Epithelial cell of esophagus (primary cell): Measurements from ENCODE around the gene DSP.

ENCODE experiments used
- DNase-seq: peaks from one replicate; pipeline ENCODE4 v3.0.0; 2010; ENCODE audit warnings: low read depth
- H3K4me3 ChIP-seq: 2 replicates; pipeline ENCODE4 v1.5.1; 2011; ENCODE audit warnings: mild to moderate bottlenecking, low read length, control low read depth
- TF ChIP-seq, protein P1 (sequence below): IDR thresholded peaks from 2 replicates; pipeline ENCODE4 v1.5.1; 2011; ENCODE audit warnings: low read depth, mild to moderate bottlenecking, low read length, control low read depth, inconsistent platforms; ENCODE audit not compliant: insufficient read depth; ENCODE audit errors: missing control alignments

DSP gene

DNA sequence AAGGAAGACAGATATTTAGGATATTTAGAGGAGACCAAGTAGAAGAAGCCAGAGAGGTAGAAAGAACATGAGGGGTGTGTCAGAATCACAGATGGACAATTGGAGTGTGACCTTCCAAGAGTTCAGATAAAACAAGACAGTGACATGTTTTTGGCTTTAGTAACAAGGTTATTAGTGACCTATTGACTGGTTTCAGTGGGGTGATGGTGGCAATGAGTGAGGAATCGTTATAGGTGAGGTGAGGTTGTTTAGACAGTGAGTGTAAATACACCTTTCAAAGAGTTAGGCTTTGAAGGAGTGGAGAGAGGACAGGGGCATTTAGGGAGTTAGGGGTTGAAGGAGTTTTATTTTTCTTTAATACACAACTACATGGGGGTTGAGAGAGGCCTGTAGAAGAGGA is 51.8 kb downstream of the DSP start:
- DNase-seq, result no peak
- H3K4me3 ChIP-seq, result no peak overlapping the region
- TF ChIP-seq, protein P1, sequence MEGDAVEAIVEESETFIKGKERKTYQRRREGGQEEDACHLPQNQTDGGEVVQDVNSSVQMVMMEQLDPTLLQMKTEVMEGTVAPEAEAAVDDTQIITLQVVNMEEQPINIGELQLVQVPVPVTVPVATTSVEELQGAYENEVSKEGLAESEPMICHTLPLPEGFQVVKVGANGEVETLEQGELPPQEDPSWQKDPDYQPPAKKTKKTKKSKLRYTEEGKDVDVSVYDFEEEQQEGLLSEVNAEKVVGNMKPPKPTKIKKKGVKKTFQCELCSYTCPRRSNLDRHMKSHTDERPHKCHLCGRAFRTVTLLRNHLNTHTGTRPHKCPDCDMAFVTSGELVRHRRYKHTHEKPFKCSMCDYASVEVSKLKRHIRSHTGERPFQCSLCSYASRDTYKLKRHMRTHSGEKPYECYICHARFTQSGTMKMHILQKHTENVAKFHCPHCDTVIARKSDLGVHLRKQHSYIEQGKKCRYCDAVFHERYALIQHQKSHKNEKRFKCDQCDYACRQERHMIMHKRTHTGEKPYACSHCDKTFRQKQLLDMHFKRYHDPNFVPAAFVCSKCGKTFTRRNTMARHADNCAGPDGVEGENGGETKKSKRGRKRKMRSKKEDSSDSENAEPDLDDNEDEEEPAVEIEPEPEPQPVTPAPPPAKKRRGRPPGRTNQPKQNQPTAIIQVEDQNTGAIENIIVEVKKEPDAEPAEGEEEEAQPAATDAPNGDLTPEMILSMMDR, result no peak

DNA sequence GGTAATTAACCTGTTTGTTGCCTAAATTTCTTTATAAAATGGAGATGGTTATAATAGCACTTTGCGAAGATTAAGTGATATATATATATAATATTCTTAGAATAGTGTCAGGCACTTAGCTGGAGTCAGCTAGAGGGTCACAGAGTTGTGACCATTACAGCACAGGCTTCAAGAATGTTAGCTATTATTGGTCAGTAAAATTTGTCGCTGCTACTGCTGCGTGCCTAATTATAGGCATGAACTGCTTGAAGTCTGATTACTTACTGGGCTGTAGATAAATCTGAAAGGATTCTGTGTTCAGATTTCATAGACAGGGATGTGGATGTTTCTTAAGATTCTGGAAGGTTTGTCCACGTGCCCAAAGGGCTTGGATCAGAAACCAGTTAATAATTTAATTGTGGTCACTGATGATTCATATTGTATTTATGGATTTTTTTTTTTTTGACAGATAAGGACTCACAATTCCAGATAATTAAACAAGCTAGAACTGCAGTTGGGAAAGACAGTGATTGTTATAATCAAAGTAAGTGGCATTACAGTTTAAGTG is 53.2 kb downstream of the DSP start:
- TF ChIP-seq, protein P1, result no peak
- DNase-seq, result no peak
- H3K4me3 ChIP-seq, result no peak overlapping the region

DNA sequence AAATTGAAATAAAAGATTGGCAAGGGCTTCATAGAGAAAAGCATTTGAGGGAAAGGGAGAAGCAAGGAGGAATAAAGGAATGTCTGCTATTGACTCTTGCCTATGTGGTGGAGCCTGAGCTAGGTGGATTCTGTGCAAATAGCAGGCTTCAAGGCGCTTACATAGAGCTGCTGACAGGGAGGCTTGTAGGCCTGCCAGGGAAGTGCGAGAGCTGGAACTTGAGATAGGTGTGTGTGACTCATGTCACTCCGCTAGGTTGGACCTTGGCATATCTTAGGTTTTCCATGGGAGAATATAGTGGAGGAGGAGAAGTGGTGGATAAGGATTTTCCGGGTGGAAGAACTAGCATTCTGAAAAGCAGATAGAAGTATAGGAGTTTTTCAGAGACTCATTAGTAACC is 62.5 kb downstream of the DSP start:
- H3K4me3 ChIP-seq, result no peak overlapping the region
- TF ChIP-seq, protein P1, result no peak
- DNase-seq, result peak; percentile 35

DNA sequence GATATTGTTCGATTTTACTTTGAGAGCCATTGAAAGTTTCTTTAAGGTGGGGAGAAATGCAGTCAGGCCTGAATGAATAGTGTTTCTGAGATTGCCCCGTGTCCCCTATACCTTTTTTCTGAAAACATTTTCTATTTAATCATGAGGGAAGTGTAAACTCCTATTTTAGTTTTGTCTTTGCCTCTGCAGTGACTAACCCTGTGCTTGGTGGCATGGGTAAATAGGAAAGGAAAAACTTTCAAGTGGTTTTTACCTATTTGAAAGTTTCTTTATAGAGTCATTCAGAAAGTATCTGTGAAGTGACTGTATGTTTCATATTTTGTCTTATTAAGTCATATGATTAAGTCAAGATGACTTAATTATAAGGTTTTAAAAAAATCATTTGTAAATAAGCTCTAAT is 63.0 kb downstream of the DSP start:
- DNase-seq, result no peak
- TF ChIP-seq, protein P1, result no peak
- H3K4me3 ChIP-seq, result no peak overlapping the region

DNA sequence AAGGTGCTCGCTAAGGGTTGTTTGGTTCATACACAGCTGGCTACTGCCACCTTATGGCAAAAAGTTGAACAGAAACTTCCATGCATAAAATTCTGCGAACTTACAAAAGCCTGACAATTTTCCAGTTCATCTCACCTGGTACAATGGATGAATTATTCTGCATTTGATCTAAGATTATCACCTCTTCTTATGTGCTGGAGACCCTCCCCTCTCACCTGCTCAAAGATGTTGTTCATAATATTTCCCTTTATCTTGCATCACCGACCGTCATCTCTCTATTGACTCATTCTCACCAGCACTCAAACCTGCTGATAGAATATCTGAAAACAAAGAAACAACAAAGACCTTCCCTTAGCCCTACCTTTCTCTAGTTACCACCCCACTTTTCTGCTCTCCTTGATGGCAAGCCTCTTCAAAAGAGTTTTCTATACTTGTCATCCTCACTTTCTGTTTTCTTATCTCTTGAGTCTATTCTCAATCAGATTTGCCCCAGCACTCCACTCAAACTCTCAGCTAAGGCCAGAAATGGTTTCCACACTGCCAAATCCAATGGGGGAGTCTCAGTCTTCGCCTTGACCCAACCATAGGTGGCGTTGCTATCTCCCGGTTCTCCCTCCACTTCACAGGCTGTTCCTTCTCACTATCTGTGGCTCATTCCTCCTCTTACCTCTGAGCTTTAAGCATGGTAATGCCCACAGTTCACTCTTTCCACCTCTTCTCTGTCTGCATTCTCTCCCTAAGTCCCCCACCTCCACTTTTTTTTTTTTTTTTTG is 74.3 kb downstream of the DSP start:
- TF ChIP-seq, protein P1, result peak; percentile 81
- peak; percentile 68 for DNase-seq
- H3K4me3 ChIP-seq, result no peak overlapping the region

DNA sequence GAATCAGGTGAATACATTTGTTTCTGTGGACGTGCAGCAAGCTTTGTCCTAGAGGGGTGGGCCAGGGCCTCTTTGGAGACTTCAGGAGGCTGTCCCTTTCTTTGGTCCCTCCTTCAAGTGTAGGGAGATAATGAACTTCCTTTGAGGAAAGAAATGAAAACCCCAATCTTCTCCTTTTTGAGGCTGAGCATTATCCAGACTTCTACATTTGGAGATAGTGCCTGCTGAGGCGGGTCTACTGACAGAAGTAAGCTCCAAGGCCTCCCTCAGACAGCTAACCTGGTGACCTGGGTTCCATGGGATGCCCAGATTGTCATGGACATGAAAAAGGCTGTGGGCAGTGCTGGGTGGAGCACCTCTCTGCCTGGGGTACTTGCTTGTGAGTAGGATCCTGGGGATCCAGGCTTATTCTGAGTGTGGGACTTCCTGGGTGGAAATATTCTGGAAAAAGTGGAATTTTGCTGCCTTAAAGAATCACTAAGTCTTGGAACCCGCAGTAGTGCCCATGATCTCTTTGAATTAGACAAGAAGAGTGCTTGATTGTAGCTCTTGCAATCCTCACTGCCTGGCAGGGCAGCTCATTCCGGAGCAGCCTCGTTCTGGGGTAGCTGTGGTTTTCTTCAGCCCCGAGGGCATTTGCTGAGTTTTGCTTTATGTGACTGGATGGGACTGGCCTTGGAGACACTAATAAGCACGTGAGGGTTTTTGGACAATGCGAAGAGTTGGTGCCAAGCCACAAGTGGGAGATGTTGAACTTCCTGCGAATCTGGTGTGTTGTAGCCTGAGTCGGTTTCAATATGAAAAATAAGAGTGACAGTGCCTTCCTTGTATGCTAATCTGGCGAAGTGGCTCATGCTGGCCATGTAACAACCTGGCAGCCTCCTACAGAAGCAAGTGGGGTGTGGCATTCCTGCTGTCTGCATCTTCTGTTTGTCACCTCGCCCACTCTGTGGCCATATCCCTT is 76.6 kb downstream of the DSP start:
- TF ChIP-seq, protein P1, result peak; percentile 26
- DNase-seq, result peak; percentile 65
- no peak overlapping the region for H3K4me3 ChIP-seq
